GM18861 (cell line): Measurements from ENCODE around the gene PLA2G10.
"Not testable (repeated sequence)": the region's sequence is repeated elsewhere in the genome, so short reads cannot be mapped to it uniquely, and the experiment has no call there.

Experiments
- ATAC-seq: cut with Tn5 transposase; IDR thresholded peaks from one replicate; pipeline ENCODE4 v1.9.1; 2021; ENCODE audit not compliant: unreplicated experiment

Gene PLA2G10

GRCh38 chr16:14667347-14668266, 26.5 kb downstream of the PLA2G10 start:
- no peak for ATAC-seq

- peak; percentile 67 for ATAC-seq
These were observed 36.0 kb downstream of the PLA2G10 start for GRCh38 chr16:14658063-14658462.

DNA sequence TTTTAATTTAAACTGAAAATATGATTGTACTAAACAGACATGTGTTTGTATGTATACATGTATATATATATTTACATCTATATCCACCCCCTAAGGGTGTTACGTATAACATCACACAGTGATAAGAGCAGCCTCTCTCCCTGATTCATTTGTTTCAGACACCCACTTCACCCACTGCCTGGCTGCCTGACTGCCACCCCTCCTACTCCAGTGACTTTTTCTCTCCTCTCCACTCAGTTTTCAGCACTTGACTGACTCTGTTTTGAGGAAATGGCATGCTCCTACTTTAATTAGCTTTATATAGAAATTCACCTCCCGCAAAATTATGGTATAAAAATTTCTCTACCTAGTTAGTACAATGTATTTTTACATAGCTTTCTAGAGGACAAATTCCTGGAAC, 41.4 kb downstream of the PLA2G10 start:
- ATAC-seq, result no peak

- no peak for ATAC-seq
These were observed 43.5 kb downstream of the PLA2G10 start for GRCh38 chr16:14650629-14651028.

GRCh38 chr16:14649816-14650215, 44.3 kb downstream of the PLA2G10 start:
- ATAC-seq, result no peak

GRCh38 chr16:14641926-14642325, 52.2 kb downstream of the PLA2G10 start:
- ATAC-seq, result no peak

- ATAC-seq, result no peak
These were observed 52.9 kb downstream of the PLA2G10 start for GRCh38 chr16:14641206-14641605.

DNA sequence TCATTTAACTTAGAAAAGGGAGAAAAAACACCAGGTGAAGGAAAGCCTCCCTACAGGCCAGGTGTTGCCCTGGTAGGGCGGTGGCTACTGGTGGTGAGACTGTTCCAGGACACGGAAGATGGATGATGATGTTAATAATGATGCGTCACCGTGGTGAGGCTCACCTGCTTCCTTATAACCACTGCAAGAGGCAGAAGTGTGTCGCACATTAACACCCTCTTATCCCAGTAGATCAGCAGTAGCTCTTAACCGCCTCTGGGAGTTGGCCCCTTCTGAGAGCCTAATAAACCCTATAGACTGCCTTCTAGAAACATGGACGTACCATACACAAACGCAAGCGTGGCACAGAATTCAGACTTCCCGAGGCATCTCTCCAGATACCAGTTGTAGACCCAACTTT, 53.6 kb downstream of the PLA2G10 start:
- no peak for ATAC-seq

DNA sequence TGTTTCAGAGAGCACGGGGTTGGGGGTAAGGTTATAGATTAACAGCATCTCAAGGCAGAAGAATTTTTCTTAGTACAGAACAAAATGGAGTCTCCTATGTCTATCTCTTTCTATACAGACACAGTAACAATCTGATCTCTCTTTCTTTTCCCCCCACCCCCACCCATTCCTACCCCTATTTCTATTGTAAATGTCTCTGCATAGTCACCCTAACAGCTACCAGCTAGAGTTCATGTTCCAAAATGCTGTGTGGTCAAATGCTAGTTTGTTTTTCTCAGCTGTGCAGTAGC, 57.2 kb downstream of the PLA2G10 start:
- not testable (repeated sequence) for ATAC-seq

GRCh38 chr16:14636179-14636950, 57.7 kb downstream of the PLA2G10 start:
- not testable (repeated sequence) for ATAC-seq

GRCh38 chr16:14635395-14636165, 58.5 kb downstream of the PLA2G10 start:
- no peak for ATAC-seq

DNA sequence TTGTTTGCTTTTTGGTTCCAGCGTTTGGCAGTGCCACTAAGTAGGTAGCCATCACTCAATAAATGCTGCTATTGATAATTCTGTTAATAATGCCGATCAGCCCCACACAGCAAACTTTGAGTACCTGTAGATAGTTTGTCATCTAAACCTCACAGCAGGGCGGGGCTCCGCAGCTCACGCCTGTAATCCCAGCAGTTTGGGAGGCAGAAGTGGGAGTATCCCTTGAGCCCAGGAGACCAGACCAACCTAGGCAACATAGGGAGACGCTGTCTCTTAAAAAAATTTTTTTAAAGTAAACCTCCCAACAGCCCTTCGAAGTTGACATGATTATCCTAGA, 59.8 kb downstream of the PLA2G10 start:
- no peak for ATAC-seq

DNA sequence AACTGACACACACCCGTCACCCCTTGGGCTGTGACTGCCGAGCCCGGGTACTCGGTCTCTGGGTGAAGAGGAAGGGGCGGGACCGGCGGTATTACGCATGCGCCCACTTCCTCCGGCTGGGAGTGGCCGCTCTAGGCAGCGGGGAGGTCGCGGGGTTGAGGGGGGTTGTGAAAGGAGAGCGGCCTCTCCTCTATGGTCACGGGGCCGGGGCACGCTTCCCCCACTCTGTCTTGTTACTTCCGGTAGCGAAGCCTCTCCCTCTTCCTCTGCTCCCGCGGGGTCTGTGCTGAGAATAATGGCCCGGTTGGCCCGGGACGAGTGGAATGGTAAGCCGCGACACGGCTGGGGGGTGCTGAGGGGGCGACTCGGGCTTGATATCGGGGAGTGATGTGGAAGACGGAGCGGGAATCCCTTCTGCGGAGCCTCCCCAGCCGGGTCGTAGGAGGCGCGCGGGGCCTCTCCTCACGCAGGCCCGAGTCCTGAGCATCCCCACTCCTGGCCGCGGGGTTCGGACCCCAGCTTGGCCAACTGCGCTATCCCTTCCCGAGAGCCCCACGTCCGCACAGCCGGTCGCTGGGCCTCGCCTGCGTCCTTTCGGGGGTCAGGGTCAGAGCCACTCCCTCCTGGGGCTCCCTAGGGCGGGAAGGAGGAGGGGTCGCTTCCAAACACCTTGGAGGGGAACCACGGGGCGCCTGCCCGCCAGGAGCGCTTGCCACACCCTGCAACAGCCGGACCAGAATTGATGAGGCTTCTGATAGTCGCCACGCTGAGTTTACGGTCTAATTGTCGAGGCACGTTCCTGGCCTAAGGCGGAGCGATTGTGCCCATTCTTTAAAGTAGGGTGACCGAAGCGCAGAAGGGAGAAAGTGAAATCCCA, 61.2 kb downstream of the PLA2G10 start, which contains the start of gene BFAR:
BFAR (plus strand) TSS at position 259 of the 877 bp plus-strand sequence. CDS start 11,396 bp downstream, outside the sequence.
- peak; percentile 64 for ATAC-seq

DNA sequence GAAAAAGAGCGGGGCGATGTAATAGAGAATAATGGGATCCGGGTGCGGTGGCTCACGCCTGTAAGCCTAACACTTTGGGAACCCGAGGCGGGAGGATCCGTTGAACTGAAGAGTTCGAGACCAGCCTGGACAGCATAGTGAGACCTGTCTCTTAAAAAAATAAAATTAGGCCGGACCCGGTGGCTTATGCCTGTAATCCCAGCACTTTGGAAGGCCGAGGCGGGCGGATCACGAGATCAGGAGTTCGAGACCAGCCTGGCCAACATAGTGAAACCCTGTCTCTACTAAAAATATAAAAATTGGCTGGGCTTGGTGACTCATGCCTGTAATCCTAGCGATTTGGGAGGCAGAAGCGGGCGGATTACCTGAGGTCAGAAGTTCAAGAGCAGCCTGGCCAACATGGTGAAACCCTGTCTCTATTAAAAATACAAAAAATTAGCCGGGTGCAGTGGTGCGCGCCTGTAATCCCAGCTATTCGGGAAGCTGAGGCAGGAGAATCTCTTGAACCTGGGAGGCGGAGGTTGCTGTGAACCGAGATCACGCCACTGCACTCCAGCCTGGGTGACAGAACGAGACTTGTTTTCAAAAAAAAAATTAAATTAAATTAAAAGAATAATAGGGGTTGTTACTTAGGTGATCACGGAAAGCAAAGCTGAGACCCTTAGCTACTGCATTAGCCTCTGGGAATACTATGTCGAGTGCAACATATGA, 63.3 kb downstream of the PLA2G10 start:
- not testable (repeated sequence) for ATAC-seq

DNA sequence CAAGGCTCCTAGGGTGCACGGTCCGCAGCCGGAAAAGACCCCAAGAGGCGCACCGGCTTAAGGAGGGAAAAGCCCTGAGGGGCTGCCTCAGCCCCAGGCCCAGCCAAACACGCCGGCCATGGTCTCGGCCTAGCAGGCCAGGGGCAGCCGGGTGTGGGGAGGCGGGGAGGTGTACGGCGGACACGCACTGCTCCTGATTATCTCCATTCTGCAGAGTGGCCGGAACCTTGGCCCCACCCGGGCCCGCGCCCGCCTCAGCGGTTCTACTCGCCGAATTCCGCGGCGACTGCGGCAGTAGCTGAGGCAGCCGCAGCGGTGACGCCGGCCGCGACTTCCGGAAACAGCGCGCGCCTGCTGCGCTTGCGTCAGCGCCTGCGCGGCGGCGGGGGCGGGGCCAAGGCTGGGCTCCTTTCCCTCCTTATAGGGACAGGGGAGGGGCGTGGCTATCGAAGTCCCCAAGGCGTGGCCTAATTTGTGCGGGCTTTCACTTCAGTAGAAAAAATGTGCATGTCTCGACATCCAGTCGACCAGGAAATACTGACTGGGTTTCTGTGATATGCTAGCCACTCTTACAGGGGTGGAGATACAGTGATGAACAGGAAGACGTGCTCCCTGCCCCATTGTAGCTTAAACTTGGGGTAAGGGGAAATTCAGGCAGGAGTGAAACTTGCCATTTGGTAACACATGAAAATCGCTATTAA, 64.0 kb downstream of the PLA2G10 start, which contains the start of gene PARN:
PARN (minus strand) TSS at position 342 of the 701 bp plus-strand sequence; CDS start at position 207, 135 bp downstream.
- ATAC-seq, result peak; percentile 50

- ATAC-seq, result no peak
These were observed 64.5 kb downstream of the PLA2G10 start for GRCh38 chr16:14629612-14629918.

DNA sequence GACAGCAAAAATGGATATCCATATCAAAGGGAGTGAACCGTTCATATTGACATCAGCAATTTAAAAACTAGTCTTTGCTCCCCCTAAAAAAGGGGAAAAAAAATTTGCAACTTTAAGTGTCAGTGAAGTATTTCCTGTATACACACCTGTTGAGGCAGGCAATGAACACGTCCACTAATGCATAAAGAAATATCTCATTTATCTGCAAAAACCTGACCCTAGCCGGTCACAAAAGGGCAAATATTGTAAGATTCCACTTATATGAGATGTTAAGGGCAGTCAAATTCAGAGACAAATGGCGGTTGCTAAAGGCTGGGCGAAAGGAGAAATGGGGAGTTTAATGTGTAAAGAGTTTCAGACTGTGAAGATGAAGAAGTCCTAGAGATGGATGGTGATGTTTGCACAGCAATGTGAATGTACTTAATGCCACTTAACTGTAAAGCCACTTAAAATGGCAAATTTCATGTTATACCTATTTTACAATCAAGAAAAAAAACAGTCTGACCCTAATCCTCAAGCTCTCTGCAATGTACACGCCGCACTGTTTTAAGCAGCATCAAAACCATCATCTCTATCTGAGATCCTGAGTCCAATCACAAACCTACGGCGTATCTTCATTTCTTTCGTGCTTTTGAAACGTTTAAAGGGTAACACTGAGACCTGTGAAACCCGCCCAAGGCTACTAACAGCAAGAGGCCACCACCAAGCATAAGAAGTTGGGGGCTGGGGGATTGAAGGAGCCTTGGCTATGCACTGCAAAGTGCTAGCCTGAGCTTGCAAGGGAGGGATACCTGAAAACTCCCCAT, 65.1 kb downstream of the PLA2G10 start:
- ATAC-seq, result no peak

DNA sequence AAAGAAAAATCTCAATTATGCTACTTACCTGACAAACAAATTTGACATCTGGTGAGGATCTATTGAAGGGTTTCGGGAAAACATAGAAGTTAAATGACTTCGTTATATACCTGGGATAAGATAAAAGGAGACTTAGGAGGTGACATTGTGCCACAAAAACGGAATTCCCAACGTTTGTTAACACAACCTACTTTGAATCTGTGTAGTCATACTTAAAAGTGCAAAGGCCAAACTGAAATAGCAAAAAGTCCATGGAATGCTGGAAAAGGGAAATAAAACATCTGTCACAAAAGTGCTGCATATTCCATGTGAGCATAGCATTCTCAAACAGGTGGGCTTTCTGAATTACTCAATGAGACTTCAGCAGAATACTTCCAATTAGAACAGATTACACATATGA, 67.0 kb downstream of the PLA2G10 start:
- ATAC-seq, result no peak
